Measurements from ENCODE around the gene GAB4.

The GAB4 gene

GRCh38 chr22:16956290-16956689, 51.7 kb downstream of the GAB4 start:
- TF ChIP-seq CTCF (IDR thresholded peaks at IDR 0.05; ENCODE audit: low read depth, low read length, missing control alignments): no peak
- no peak overlapping the region for H3K4me3 ChIP-seq (replicated peaks; ENCODE audit: low read depth, low read length)
- no peak for DNase-seq (ENCODE audit: extremely low read depth, low read depth)

GRCh38 chr22:16955678-16956210, 52.3 kb downstream of the GAB4 start:
- TF ChIP-seq CTCF (IDR thresholded peaks at IDR 0.05; ENCODE audit: low read depth, low read length, missing control alignments): no peak
- DNase-seq (ENCODE audit: extremely low read depth, low read depth): no peak
- no peak overlapping the region for H3K4me3 ChIP-seq (replicated peaks; ENCODE audit: low read depth, low read length)

GRCh38 chr22:16955081-16955480, 52.9 kb downstream of the GAB4 start:
- TF ChIP-seq CTCF (IDR thresholded peaks at IDR 0.05; ENCODE audit: low read depth, low read length, missing control alignments): no peak
- no peak overlapping the region for H3K4me3 ChIP-seq (replicated peaks; ENCODE audit: low read depth, low read length)
- DNase-seq (ENCODE audit: extremely low read depth, low read depth): no peak

GRCh38 chr22:16954060-16954403, 54.0 kb downstream of the GAB4 start:
- no peak overlapping the region for H3K4me3 ChIP-seq (replicated peaks; ENCODE audit: low read depth, low read length)
- no peak for DNase-seq (ENCODE audit: extremely low read depth, low read depth)

GRCh38 chr22:16953206-16954059, 54.6 kb downstream of the GAB4 start:
- H3K4me3 ChIP-seq (replicated peaks; ENCODE audit: low read depth, low read length): no peak overlapping the region
- no peak for DNase-seq (ENCODE audit: extremely low read depth, low read depth)
- no peak for TF ChIP-seq CTCF (IDR thresholded peaks at IDR 0.05; ENCODE audit: low read depth, low read length, missing control alignments)

More at GRCh38 chr22:16954060-16954403, 54.0 kb downstream of the GAB4 start:
- no peak for TF ChIP-seq CTCF (IDR thresholded peaks at IDR 0.05; ENCODE audit: low read depth, low read length, missing control alignments)

GRCh38 chr22:16949561-16949960, 58.5 kb downstream of the GAB4 start:
- DNase-seq (ENCODE audit: extremely low read depth, low read depth): no peak
- no peak for TF ChIP-seq CTCF (IDR thresholded peaks at IDR 0.05; ENCODE audit: low read depth, low read length, missing control alignments)
- H3K4me3 ChIP-seq (replicated peaks; ENCODE audit: low read depth, low read length): no peak overlapping the region

Measured in HFF-Myc (cell line).